Measurements from ENCODE around the gene TSEN54. TPM values are rescaled to one million over a fixed set of nuclear protein-coding genes. Genes with fewer than 3 reads are reported as not detected.

Gene TSEN54
- total and polyA plus RNA-seq, 8 donors = 15.8 to 54.0 (median 38.9) TPM

DNA sequence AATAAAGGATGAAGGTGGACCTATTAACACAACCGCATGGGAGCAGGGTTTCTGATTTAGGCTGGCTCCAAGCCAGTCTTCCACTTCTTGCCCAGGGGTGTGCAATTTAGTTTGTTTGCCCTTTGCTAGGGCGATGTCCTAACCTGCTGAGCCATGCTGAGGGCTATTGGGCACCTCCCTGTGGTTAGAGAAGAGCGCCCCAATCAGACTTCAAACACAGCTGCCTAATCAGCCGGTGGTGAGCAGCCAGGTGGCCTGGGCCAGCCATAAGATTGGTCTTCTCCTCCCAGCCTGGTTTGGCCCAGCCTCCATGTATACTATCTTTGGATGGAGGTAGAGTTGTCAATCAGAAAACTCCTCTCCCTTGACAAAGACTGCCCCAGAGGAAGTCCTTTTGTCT is 44.2 kb upstream of the TSEN54 start:
- no peak for TF ChIP-seq CTCF (IDR thresholded peaks at IDR 0.05)
- Histone ChIP-seq H3K27ac (no peak overlapping the region), H3K36me3 (peaks cover 0 to 50% of the 10 kb centered on the region in 2 donors), H3K4me3 (no peak overlapping the region), H3K4me1 (peaks cover 16 to 26% of the 10 kb centered on the region in 2 donors), H3K9me3 (no peaks in the 10 kb centered on the region), H3K27me3 (no peaks in the 10 kb centered on the region)
- intact Hi-C loops (cut with DNase I) = no loop called here
- DNase-seq (peak in 1 of 4 donors; percentile 17), ATAC-seq (no peak)

- ATAC-seq = no peak
- intact Hi-C loops (cut with DNase I) = no loop called here
These were observed 43.1 kb upstream of the TSEN54 start for GRCh38 chr17:75473246-75473645.

DNA sequence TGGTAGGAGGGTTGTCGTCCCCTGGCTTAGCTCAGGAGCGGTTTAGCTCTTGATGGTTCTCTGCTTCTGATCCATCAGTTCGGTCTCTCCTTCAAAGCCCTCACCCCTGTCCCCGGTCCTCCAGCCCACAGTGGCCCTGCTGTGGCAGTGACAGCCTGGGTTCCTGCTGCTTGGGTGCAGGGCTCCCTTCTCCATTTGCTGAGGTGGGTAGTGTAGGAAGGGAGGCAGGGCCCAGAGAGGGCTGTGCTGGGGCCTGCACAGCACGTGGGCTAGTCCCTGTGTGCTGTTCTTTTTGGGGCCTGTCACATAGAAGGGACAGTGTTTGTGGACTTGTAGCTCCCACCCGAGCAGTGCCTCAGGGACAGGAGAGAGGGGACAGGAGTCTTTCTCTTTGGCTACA is 41.6 kb upstream of the TSEN54 start:
- Histone ChIP-seq H3K27ac (peak overlapping the region; percentile 7 to 61), H3K27me3 (no peaks in the 10 kb centered on the region), H3K4me1 (peaks cover 14 to 22% of the 10 kb centered on the region in 2 donors), H3K4me3 (no peak overlapping the region), H3K36me3 (peaks cover 0 to 50% of the 10 kb centered on the region in 2 donors), H3K9me3 (no peaks in the 10 kb centered on the region)
- intact Hi-C loops (cut with DNase I) = no loop called here
- peak in 1 of 4 donors; percentile 39 for DNase-seq
- TF ChIP-seq CTCF (IDR thresholded peaks at IDR 0.05) = no peak
- ATAC-seq = no peak

More at GRCh38 chr17:75473246-75473645, 43.1 kb upstream of the TSEN54 start:
- Histone ChIP-seq H3K36me3 (peaks cover 0 to 50% of the 10 kb centered on the region in 2 donors), H3K4me1 (peaks cover 16 to 25% of the 10 kb centered on the region in 2 donors), H3K9me3 (no peaks in the 10 kb centered on the region), H3K27me3 (no peaks in the 10 kb centered on the region), H3K27ac (no peak overlapping the region), H3K4me3 (no peak overlapping the region)
- no peak for DNase-seq
- TF ChIP-seq CTCF (IDR thresholded peaks at IDR 0.05) = no peak

- no peak for TF ChIP-seq CTCF (IDR thresholded peaks at IDR 0.05)
- Histone ChIP-seq H3K27ac (peak overlapping the region; percentile 39 to 61), H3K4me3 (no peak overlapping the region), H3K27me3 (no peaks in the 10 kb centered on the region), H3K4me1 (peaks cover 14 to 22% of the 10 kb centered on the region in 2 donors), H3K9me3 (no peaks in the 10 kb centered on the region), H3K36me3 (peaks cover 0 to 50% of the 10 kb centered on the region in 2 donors)
- DNase-seq (peak in 1 of 4 donors; percentile 28), ATAC-seq (no peak)
- intact Hi-C loops (cut with DNase I) = no loop called here
These were observed 41.0 kb upstream of the TSEN54 start for GRCh38 chr17:75475144-75475835.

GRCh38 chr17:75475851-75476250 is 40.5 kb upstream of the TSEN54 start:
- peak in 3 of 4 donors; percentile 31 to 60 (median 46) for DNase-seq
- Histone ChIP-seq H3K27ac (peak overlapping the region; percentile 61 to 74), H3K4me3 (no peak overlapping the region), H3K9me3 (no peaks in the 10 kb centered on the region), H3K36me3 (peaks cover 0 to 50% of the 10 kb centered on the region in 2 donors), H3K4me1 (peaks cover 14 to 27% of the 10 kb centered on the region in 2 donors), H3K27me3 (no peaks in the 10 kb centered on the region)
- no peak for TF ChIP-seq CTCF (IDR thresholded peaks at IDR 0.05)
- intact Hi-C loops (cut with DNase I) = no loop called here
- peak; percentile 35 for ATAC-seq

Measured in left lung (tissue), 10 donors.